GM21447 (cell line): Measurements from ENCODE around the gene KLRC1.
"Not testable (repeated sequence)": the region's sequence is repeated elsewhere in the genome, so short reads cannot be mapped to it uniquely, and the experiment has no call there.

ENCODE experiments used
- ATAC-seq: cut with Tn5 transposase; IDR thresholded peaks from one replicate; pipeline ENCODE4 v1.9.1; 2021; ENCODE audit not compliant: unreplicated experiment

The KLRC1 gene

DNA sequence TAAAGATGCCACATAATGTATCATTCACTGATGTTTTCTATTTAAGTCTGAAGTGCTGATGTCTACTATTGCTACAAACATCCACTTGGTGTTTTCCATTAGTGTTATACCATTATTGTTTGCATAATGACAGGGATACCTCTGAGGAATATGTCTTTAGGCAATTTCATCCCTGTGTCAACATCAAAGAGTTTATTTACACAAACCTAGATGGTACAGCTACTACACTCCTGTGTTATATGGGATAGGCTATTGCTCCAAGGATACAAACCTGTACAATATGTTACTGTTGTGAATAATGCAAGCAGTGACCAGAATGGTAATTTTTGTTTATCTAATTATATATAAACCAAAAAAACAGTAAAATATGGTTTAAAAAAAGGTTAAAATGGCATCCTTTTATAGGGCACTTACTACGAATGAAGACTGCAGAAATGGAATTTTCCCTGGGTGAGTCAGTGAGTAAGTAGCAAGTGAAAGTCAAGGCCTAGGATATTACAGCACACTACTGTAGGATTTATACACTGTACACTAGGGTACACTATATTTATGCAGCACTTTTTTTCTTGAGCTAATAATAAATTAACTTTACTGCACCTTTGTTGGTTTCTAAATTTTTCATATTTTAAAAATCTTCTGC is 28.8 kb downstream of the KLRC1 start:
- ATAC-seq: not testable (repeated sequence)

DNA sequence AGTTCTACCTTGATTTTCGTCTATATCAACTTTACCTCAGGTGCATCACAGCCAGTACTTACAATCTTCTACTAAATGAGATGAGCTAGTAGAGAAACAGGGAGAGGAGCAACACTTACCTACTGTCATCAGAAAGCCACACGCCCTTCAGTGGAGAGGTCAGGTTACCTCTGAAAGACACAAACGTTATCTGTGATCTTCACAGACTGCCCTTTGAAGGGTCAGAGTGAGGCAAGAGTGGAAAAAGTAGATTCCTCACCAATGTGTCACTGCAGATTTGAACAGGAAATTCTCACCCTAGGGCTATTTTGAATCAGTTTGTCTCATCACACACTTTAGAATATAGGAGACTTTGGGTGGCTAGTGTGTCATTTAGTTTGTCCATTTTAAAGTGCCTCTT is 31.0 kb downstream of the KLRC1 start:
- ATAC-seq: not testable (repeated sequence)

- not testable (repeated sequence) for ATAC-seq
These were observed 32.8 kb downstream of the KLRC1 start, which contains the start of gene KLRC3 for GRCh38 chr12:10420334-10420733. Gene KLRC3, minus strand, starts transcription at chr12:10420595. Its CDS starts 45 bp downstream, at chr12:10420550.

- ATAC-seq: no peak
These were observed 43.8 kb downstream of the KLRC1 start, which contains the start of gene KLRC4 for GRCh38 chr12:10409392-10409791. Gene KLRC4, minus strand, starts transcription at chr12:10409757. Its CDS starts 182 bp downstream, at chr12:10409575.

GRCh38 chr12:10408842-10409241 is 44.3 kb downstream of the KLRC1 start:
- ATAC-seq: no peak

DNA sequence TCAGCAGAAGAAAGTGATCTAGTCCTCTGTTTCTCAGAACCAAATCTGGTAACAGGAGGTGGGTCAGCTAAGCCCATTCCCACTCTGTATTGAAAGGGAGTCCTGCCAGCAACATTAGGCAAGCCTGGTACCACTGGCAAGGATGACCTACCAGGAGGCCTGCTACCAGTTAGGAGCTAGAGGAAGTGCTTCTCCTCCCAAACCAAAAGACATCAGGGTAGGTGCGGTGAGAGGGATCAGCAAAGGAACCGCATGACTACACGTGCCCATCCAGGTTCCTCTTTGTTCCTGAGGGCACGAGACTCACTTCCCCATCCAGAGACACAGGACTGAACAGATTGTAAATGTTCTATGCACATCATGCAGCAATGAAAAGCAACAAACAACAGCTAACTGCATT is 46.5 kb downstream of the KLRC1 start:
- ATAC-seq: no peak

- no peak for ATAC-seq
These were observed 47.9 kb downstream of the KLRC1 start for GRCh38 chr12:10405294-10405693.

DNA sequence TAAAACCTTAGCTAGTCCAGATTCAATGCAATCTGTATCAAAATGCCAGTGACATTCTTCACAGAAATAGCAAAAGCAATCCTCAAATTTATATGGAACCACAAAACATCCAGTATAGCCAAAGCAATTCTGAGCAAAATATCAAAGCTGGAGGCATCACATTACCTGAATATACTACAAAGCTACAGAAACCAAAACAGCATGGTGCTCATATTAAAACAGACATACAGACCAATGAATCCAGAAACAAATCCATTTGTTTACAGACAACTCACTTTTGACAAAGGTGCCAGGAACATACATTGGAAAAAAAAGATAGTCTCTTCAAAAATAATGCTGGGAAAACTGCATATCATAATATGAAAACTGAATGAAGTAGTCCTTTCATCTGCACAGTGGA is 48.4 kb downstream of the KLRC1 start:
- no peak for ATAC-seq

DNA sequence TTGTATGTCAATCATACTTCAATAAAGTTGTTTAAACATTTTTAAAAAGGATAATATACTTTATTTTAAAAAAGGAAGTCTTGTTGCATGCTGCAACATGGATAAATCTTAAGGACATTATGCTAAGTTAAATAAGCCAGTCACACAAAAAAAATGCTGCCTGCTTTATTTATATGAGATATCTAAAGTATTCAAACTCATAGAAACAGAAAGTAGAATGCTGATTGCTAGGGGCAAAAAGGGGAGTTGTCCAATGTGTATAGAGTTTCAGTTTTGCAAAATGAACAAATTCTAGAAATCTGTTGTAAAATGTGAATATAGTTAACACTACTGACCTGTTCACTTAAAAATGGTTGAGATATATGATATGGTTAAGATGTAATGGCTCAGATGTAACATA is 52.3 kb downstream of the KLRC1 start:
- no peak for ATAC-seq

GRCh38 chr12:10398168-10398567 is 55.0 kb downstream of the KLRC1 start:
- no peak for ATAC-seq

GRCh38 chr12:10397296-10397695 is 55.9 kb downstream of the KLRC1 start:
- no peak for ATAC-seq

GRCh38 chr12:10396176-10396575 is 57.0 kb downstream of the KLRC1 start:
- not testable (repeated sequence) for ATAC-seq
